Spleen (tissue), 7 donors: ENCODE data around the gene EIF4A3.

Source experiments
- POLR2AphosphoS5 ChIP-seq, 3 donors: sonication (generic); formaldehyde crosslinking; IDR thresholded peaks; one replicate each; pipeline ENCODE4 v1.5.1; 2017; ENCODE audit warnings: antibody characterized with exemption in 3 of 3
- TF ChIP-seq, protein P1 (sequence below), 11 experiments: fragments of 200-600 bp in 7 of 11; fragments of 450-650 bp in 4 of 11; sonication (generic) in 4 of 11; IDR thresholded peaks in 8 of 11; conservative IDR thresholded peaks in 3 of 11; 1 replicate in 7 of 11; 2 replicates in 4 of 11; pipeline versions ENCODE4 v1.4.0 to v1.8.0; 2016 to 2021; ENCODE audit warnings: antibody characterized with exemption in 11 of 11, inconsistent platforms in 4 of 11, mild to moderate bottlenecking in 1 of 11
- donor health status: DM: no; HTN: no; CAD: no; lungs with moderate emphysema.
- donor health status: DM: no; HTN: no; CAD: no.
- donor health status: DM: no; HTN: no; CAD: no.

DNA sequence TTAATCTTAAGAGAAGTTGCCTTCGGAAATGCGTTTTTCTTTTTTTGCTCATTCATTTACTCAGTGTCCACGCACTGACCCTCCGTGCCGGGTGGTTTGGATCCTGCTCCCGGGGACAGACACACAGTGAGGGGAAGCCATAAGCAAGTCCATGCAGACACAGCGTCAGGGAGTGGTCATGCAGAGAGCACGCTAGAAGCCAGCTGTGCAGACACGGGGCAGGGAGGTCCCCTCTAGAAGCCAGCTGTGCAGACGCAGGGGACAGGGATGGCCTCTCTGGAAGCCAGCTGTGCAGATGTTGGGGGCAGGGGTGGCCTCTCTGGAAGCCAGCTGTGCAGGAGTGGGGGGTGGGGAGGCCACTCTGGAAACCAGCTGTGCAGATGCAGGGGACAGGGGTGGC, 40.8 kb downstream of the EIF4A3 start:
- TF ChIP-seq, protein P1, sequence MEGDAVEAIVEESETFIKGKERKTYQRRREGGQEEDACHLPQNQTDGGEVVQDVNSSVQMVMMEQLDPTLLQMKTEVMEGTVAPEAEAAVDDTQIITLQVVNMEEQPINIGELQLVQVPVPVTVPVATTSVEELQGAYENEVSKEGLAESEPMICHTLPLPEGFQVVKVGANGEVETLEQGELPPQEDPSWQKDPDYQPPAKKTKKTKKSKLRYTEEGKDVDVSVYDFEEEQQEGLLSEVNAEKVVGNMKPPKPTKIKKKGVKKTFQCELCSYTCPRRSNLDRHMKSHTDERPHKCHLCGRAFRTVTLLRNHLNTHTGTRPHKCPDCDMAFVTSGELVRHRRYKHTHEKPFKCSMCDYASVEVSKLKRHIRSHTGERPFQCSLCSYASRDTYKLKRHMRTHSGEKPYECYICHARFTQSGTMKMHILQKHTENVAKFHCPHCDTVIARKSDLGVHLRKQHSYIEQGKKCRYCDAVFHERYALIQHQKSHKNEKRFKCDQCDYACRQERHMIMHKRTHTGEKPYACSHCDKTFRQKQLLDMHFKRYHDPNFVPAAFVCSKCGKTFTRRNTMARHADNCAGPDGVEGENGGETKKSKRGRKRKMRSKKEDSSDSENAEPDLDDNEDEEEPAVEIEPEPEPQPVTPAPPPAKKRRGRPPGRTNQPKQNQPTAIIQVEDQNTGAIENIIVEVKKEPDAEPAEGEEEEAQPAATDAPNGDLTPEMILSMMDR (IDR thresholded peaks at IDR 0.05 in 8 of 11, conservative IDR thresholded peaks at IDR 0.05 in 3 of 11), result no peak
- TF ChIP-seq POLR2AphosphoS5 (IDR thresholded peaks at IDR 0.05), result no peak
